HPDE6-E6E7 (cell line): Measurements from ENCODE around the gene CYP24A1.

Experiments
- DNase-seq: peaks from one replicate; pipeline ENCODE4 v3.0.0; 2011; ENCODE audit warnings: missing footprints; ENCODE audit errors: extremely low spot score

CYP24A1 gene

DNA sequence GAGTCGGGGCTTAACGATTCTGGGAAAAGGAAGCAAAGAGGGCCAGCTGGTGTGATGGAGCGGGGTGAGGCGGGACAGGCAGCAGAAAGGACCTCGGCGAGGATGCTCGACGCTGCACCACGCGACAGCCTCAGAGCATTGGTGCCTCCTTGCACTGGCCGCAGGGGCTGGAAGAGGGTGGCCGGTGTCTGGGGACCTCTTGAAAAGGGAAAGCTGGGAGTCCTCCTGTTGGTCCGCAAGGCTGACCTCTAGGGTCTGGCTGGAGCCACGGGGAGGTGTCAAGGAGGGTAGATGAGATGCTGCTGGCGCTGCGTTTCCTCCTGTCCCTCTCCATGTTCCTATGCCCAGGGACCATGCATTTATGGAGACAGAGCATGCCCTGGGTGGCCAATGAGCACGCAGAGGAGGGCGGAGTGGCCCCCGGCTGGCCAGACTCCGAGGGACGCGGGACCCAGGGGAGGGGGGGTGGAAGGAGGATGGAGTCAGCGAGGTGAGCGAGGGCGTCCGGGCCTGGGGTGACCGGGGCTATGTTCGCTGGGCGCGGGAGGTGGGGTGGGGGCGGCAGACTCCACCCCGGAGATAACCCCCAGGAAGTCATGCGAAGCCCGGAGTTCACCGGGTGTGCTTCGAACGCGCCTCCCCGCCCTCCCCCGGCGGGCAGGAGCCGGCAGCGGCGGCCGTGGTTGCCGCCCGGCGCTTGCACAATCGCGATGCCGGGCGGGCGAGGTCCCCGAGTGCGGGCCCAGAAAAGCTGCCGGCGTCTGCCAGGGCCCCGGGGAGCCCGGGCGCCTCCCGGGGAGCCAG is at the start of gene CYP24A1:
Gene CYP24A1, minus strand, starts transcription at position 334 of the 804 bp plus-strand sequence. CDS start 407 bp downstream, outside the sequence.
- DNase-seq = peak; percentile 64

GRCh38 chr20:54223285-54223684 is 49.5 kb upstream of the CYP24A1 start:
- DNase-seq = no peak

DNA sequence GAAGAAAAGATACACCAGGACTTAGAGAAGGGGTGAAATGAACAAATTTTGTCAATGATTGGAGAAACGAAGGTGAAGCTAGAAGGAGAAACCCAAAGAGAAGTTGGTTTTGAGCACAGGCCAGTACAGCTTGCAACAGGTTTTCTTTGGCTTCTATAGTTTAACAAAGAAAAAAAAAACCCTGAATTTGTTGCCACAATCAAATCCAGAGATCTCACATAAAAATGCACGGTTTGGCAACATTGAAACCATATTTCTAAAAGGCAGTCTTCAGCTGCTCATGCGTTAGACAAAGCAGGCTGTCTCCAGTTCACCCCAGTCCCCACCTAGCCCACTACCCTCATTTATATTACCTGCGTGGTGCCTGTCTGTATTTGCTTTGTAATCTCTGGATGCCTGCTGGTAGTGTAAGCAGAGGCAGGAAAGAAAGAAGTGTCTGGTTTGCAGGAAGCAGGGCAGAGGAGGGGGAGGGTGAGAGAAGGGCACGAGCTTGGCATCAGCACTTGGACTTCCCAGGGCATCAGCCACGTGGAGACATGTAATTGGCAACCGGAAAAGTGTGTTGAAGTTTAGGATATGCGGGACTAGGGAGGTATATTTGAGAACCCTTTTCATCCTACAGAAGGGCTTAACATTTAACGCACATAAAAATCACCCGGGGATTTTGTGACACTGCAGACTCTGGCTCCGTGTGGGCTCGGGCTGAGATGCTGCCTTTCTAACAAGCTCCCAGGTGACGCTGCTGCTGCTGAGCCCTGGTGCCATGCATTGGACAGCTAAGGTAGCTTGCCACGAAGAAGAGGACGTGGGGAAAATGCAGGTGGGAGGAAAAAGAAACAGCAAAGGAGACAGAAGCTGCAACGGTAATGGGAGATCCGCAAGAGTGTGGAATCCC is 48.5 kb upstream of the CYP24A1 start:
- DNase-seq = no peak

DNA sequence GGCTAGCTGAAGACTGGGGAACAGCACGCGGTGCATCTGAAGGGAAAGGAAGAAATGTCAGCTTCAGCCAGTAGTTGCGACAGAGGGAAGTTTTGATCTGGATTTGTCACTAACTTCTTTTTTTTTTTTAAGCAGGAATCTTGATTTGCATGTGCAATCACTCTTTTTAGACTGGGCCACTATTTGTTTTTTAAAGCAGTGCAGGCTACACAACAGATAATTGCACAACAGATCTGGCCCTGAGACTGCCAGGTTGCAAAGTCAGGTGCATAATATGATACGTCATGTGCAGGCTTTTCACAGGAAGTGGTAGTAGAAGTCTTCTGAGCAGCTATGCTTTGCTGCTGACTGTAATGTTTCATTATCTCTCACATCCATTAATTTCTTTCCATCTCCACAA is 47.6 kb upstream of the CYP24A1 start:
- no peak for DNase-seq

DNA sequence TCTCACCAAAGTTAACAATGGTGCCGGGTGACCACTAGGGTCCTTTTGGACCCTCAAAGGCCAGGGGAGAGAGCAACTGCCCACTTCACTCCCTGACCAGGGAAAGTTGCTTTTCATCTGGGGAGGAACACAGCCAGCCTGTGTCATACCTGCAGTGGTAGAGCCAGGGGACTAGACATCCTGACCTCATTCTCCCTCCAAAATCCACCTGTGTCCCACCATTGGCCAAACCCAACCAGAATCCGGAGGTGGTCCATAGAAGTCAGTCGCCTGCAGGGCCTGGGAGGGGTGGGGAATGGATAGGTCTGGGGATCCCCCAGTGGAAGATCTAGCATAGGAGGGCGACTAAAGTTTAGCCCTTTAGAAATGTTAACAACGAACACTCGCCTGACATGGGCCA is 46.9 kb upstream of the CYP24A1 start:
- DNase-seq = no peak

DNA sequence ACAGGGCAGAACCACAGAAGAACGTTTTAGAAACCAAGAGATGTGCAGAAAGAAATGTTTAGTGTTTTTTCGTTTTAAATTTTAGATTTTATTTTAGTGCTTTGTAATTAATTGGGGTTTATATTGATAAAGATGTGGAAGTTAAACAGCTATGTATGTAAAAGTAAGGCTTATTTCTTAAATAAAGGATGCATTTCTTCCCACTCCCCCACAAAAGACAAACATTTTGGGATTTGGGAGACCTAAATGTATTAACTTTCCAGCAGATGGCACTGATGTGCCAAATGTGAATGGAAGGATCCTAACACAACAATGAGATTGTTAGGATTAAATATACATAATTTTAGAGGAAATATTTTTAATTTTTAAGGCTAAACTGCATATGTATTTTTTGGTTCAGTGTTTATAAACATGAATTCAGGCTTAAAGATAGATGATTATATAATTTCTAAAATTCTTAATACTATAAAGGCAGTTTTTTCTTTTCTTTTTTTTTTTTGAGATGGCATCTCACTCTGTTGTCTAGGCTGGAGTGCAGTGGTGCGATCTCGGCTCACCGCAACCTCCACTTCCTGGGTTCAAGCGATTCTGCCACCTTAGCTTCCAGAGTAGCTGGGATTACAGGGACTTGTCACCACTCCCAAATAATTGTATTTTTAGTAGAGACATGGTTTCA is 46.1 kb upstream of the CYP24A1 start:
- peak; percentile 64 for DNase-seq

DNA sequence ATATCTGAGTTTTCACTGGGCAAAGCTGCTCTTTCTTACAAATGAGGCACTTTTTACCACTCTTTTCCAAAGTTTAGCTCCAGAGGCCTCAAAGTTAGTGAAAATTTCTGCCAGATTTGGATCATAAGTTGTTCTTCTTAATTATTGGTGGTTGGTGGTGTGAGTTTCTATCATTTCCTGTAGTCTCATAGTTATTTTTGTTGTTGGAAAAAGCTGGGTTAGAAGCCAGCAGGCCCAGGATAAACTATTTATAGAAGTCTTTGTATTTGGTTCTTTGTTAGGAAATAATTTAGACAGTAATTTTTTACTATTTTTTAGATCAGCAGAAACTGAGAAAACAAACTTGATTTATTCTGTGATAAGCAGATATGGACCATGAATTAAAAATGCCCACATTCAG is 44.7 kb upstream of the CYP24A1 start:
- DNase-seq = no peak

- no peak for DNase-seq
Observed at GRCh38 chr20:54217762-54218161, 44.0 kb upstream of the CYP24A1 start.

GRCh38 chr20:54215157-54215789 is 41.5 kb upstream of the CYP24A1 start:
- no peak for DNase-seq

DNA sequence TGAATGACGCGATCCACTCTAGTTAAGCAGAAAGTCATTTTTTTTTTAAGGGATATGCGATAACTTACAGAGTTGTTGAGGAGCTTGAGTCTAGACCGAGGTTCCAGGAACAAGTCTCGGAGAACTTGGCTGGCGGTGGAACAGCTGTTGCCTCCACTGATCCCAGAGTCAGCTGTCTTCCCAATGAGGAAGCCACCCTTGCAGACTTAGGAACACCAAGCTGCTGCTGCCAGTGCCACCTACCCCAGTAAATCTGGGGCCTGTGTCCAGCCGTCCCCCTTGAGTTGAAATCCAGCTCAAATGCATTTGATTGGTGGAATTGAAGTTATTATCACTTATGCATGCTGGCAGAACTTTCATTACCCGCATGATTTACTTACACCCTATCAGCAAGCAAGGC is 40.8 kb upstream of the CYP24A1 start:
- no peak for DNase-seq

DNA sequence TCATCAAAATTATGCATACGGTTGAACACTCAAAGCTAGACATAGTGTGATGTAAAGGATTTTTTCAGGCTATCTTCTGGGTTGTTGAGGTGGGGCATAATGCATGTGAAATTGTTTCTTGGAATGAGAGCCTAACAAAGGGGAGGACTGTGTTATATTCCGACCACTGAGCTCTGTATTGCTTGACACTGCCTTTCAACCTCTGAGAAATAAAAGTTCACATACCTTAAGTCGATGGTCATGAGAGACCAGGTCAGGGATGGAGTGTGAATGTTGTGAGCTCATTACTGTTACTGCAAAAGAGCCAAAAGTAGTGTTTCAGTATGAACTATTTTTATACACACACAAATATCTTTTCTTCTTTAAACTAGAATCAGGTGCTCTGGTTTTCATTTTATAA is 39.1 kb upstream of the CYP24A1 start:
- no peak for DNase-seq

- DNase-seq = no peak
Observed at GRCh38 chr20:54212226-54212625, 38.4 kb upstream of the CYP24A1 start.

DNA sequence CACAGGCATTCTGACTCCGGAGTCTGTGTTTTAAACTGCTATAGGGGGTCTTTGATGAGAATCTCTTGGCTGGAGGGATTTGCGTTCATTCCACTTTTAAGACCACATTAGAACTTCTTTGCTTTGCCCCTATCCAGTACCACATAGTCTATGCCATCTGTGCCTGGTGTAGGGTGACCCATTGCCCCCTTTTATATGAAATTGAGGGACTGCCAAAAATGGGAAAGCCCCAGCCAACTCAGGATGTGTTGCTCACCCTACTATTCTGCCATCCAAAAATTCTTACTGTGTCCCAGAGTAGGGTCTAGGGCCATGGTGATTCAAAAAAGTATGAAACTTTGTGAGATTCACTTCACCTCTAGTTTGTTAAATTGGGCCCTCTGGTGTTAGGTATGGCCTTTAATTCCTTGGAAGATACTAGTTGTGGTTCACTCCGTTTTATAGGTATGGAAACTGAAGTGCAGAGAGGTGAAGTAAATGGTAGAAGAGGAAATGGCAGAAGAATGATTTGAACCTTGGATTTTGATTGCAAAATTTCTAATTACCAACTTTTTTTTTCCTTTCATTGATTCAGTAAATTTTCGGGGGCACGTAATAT is 35.5 kb upstream of the CYP24A1 start:
- DNase-seq = no peak

- no peak for DNase-seq
Observed at GRCh38 chr20:54208548-54209176, 34.9 kb upstream of the CYP24A1 start.

DNA sequence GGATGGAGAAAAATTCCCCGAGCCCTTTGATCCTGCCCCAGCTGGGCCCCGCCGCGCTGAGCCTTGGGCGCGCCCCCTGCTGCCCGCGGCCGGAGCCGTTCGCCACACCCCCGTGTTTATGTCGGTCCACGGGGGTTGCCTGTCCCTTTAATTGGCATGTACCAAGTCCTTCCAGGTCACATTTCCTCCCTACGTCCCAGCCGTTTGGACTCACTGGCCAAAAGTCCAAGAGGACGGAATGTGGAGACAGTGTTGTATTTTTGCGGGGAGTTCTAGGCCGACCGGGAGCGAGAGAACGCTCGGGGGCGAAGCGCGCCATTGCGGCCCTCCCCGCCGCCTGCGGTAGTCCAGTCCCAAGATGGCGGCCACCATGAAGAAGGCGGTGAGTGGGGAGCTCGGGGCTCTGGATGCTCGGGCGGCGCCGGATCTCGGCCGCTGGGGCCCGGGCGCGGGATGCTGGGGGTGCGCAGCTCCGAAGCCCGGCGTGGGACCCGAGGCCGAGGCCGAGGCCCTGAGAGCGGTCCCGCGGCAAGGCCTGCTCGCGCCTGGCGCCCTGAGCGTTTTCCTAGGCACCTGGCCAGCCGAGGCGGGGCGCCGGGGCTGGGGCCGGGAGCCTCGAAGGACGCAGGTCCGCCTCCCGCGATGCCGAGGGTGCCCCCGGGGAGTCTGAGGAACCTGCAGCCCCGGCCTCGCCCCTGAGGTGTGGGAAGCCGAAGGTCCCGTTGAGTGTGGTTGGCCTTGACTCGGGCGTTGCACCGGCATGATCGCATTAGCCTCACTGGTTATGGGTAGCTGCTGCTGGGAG is 34.2 kb upstream of the CYP24A1 start, which contains the start of gene PFDN4:
Gene PFDN4, plus strand, starts transcription at position 345 of the 805 bp plus-strand sequence. Its CDS starts 14 bp downstream, at position 359.
- DNase-seq = peak; percentile 100

DNA sequence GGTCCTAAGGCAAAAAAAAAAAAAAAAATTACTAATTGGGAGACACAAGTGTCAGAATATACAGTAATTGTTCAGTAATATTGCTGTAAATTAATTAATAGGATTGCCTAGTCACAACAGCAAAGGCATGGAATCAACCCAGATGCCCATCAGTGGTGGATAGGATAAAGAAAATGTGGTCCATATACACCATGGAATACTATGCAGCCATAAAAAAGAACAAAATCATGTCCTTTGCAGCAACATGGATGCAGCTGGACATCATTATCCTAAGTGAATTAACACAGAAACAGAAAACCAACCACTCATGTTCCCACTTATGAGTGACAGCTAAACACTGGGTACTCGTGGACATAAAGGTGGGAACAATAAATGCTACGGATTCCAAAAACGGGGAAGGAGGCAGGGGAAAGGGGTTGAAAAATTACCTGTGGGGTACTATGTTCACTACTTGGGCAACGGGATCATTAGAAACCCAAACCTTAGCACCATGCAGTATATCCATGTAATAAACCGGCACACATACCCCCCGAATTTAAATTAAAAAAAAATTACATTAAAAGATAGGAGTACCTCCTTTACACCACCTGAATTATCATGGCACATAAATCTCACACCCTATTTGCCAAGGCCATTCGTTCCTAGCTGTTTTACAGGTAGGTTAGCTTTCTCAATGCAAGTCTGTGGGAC is 33.4 kb upstream of the CYP24A1 start:
- no peak for DNase-seq

DNA sequence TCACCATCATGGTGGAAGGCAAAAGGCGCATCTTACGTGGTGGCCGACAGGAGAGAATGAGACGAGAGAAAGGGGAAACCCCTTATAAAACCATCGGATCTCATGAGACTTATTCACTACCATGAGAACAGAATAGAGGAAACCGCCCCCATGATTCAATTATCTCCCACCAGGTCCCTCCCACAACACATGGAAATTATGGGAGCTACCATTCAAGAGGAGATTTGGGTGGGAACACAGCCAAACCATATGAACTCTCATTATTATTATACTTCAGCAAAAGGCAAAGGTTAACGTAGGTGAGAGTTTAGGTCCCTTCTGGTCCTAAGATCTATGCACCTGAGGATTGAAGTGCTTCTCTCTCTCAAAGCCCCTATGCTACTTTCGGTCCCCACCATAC is 31.7 kb upstream of the CYP24A1 start:
- DNase-seq = no peak

DNA sequence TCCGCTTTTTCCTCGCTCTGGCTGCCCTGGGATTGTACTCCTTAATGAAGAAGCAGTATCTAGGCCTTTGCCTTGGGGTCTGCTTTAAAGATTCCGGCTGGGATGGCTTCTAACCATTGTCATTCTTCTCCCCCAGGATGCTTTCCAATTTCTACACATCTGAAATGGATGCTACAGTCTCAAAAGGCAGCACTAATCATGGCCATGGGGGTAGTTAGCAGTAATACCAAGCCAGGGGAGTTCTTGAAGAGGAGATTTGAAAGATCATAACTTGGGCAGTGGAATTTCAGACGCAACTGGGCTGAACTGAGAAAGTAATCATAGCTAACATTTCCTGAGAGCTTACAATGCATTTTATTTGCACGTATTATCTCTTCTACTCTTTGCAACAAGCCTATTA is 30.7 kb upstream of the CYP24A1 start:
- DNase-seq = no peak

GRCh38 chr20:54204063-54204462 is 30.3 kb upstream of the CYP24A1 start:
- no peak for DNase-seq
